Urothelium cell line (cell line): Measurements from ENCODE around the gene GRK1.
A peak's percentile ranks its signal among the peaks of the same experiment; 100 is the strongest.
"Not testable (repeated sequence)": the region's sequence is repeated elsewhere in the genome, so short reads cannot be mapped to it uniquely, and the experiment has no call there.

Experiments used
- DNase-seq: peaks from one replicate; pipeline ENCODE4 v3.0.0; 2011; ENCODE audit warnings: low spot score, mixed read lengths
- FAIRE-seq: peaks from 2 replicates; lab custom pipeline; 2011; peaks lifted over from hg19 to GRCh38; lab: Jason Lieb, UNC

Gene GRK1

GRCh38 chr13:113664751-113665596 is 2.0 kb upstream of the GRK1 start:
- FAIRE-seq (peak; percentile 93), DNase-seq (no peak)

- FAIRE-seq (no peak), DNase-seq (no peak)
Observed at GRCh38 chr13:113665597-113666328, 1.3 kb upstream of the GRK1 start.

- no peak for DNase-seq
- no peak for FAIRE-seq
Observed at GRCh38 chr13:113666329-113666670, 719 bp upstream of the GRK1 start.

- DNase-seq (no peak), FAIRE-seq (no peak)
Observed at GRCh38 chr13:113667771-113668490, 912 bp downstream of the GRK1 start.

GRCh38 chr13:113668491-113668971 is 1.5 kb downstream of the GRK1 start:
- FAIRE-seq (no peak), DNase-seq (no peak)

GRCh38 chr13:113669231-113669754 is 2.3 kb downstream of the GRK1 start:
- FAIRE-seq: no peak

GRCh38 chr13:113669755-113670341 is 2.8 kb downstream of the GRK1 start:
- DNase-seq (no peak), FAIRE-seq (no peak)

More at GRCh38 chr13:113669231-113669754, 2.3 kb downstream of the GRK1 start:
- DNase-seq: no peak

- FAIRE-seq: no peak
- DNase-seq: no peak
Observed at GRCh38 chr13:113670541-113670940, 3.5 kb downstream of the GRK1 start.

GRCh38 chr13:113671066-113672001 is 4.3 kb downstream of the GRK1 start:
- DNase-seq: no peak
- FAIRE-seq: no peak

- no peak for FAIRE-seq
- no peak for DNase-seq
Observed at GRCh38 chr13:113672002-113672651, 5.1 kb downstream of the GRK1 start.

GRCh38 chr13:113722921-113723320 is 55.9 kb downstream of the GRK1 start:
- FAIRE-seq: no peak

GRCh38 chr13:113723410-113724015 is 56.5 kb downstream of the GRK1 start:
- no peak for DNase-seq
- FAIRE-seq: peak; percentile 98

More at GRCh38 chr13:113722921-113723320, 55.9 kb downstream of the GRK1 start:
- DNase-seq: no peak

GRCh38 chr13:113724016-113724758 is 57.2 kb downstream of the GRK1 start:
- no peak for DNase-seq
- FAIRE-seq: peak; percentile 17

GRCh38 chr13:113724780-113725315 is 57.8 kb downstream of the GRK1 start:
- FAIRE-seq: peak; percentile 91
- peak; percentile 87 for DNase-seq

- not testable (repeated sequence) for FAIRE-seq, DNase-seq
Observed at GRCh38 chr13:113725329-113726105, 58.5 kb downstream of the GRK1 start.

- not testable (repeated sequence) for DNase-seq, FAIRE-seq
Observed at GRCh38 chr13:113726106-113726821, 59.2 kb downstream of the GRK1 start.
